Panc1 (cell line): ENCODE data around the gene TMEM229B. TPM values are rescaled to one million over a fixed set of nuclear protein-coding genes. Genes with fewer than 3 reads are reported as not detected.

Experiments
- ATAC-seq: fragments of 200-7000 bp; cut with Tn5 transposase; 2 replicates; pipeline ENCODE4 v1.9.1; 2020; ENCODE audit warnings: mild to moderate bottlenecking, moderate library complexity
- BruUV-seq: library from RNA; stranded (reverse); fragments of 400-500 nt; replicated peaks from 2 replicates; lab custom pipeline; 2021; lab: Mats Ljungman, UMichigan
- CTCF ChIA-PET: fragments of 300-600 bp; sonication (Branson Sonifier 250); formaldehyde crosslinking; loops from one replicate; lab custom pipeline; 2022; ENCODE audit warnings: antibody characterized with exemption; lab: Charles Lee
- POLR2A ChIA-PET: fragments of 300-600 bp; sonication (Branson Sonifier 250); formaldehyde crosslinking; loops from one replicate; lab custom pipeline; 2022; ENCODE audit warnings: antibody characterized with exemption; lab: Charles Lee
- DNase-seq: peaks from one replicate; pipeline ENCODE4 v3.0.0-alpha.2; 2010; ENCODE audit warnings: low read depth, low spot score
- H3K27ac ChIP-seq: 2 replicates; pipeline ENCODE4 v1.5.1; 2011; ENCODE audit warnings: mild to moderate bottlenecking, low read length, inconsistent platforms
- H3K27me3 ChIP-seq: fragments of 200-500 bp; sonication (Bioruptor generic); 2 replicates; pipeline ENCODE4 v1.6.0; 2014; ENCODE audit warnings: low read length, inconsistent platforms; ENCODE audit not compliant: control insufficient read depth, insufficient read depth
- H3K36me3 ChIP-seq: fragments of 200-500 bp; sonication (Bioruptor generic); 2 replicates; pipeline ENCODE4 v1.5.1; 2014; ENCODE audit warnings: inconsistent platforms, mild to moderate bottlenecking, low read length, moderate library complexity; ENCODE audit not compliant: control insufficient read depth, insufficient read depth
- H3K4me1 ChIP-seq: 2 replicates; pipeline ENCODE4 v1.5.1; 2011; ENCODE audit warnings: inconsistent platforms, mild to moderate bottlenecking, low read length, moderate library complexity; ENCODE audit not compliant: control insufficient read depth, insufficient read depth
- H3K4me3 ChIP-seq, 2 experiments: 2 replicates each; pipeline ENCODE4 v1.5.1; 2011 to 2012; ENCODE audit warnings: low read depth in 2 of 2, low read length in 2 of 2, mild to moderate bottlenecking in 2 of 2, inconsistent platforms in 1 of 2, moderate library complexity in 1 of 2
- H3K9me3 ChIP-seq: fragments of 200-500 bp; sonication (Bioruptor generic); 2 replicates; pipeline ENCODE4 v1.5.1; 2014; ENCODE audit warnings: low read depth, mild to moderate bottlenecking, inconsistent platforms, low read length, moderate library complexity; ENCODE audit not compliant: control insufficient read depth, insufficient read depth
- CTCF ChIP-seq: fragments of 450-650 bp; IDR thresholded peaks from 2 replicates; pipeline ENCODE4 v1.5.1; 2017; ENCODE audit warnings: mild to moderate bottlenecking
- POLR2AphosphoS5 ChIP-seq: IDR thresholded peaks from 2 replicates; pipeline ENCODE4 v1.6.1; 2012; ENCODE audit warnings: mild to moderate bottlenecking, low read depth, low read length, moderate library complexity
- REST ChIP-seq, 2 experiments: IDR thresholded peaks; 2 replicates each; pipeline ENCODE4 v1.6.1; 2011 to 2012; ENCODE audit warnings: low read depth in 2 of 2, control low read depth in 1 of 2, low read length in 1 of 2, mild to moderate bottlenecking in 1 of 2, moderate library complexity in 1 of 2; ENCODE audit not compliant: insufficient read depth in 1 of 2
- SIN3A ChIP-seq: IDR thresholded peaks from 2 replicates; pipeline ENCODE4 v1.6.1; 2012; ENCODE audit warnings: low read depth, mild to moderate bottlenecking, low read length, moderate library complexity, borderline replicate concordance; ENCODE audit not compliant: insufficient read depth
- TCF7L2 ChIP-seq: IDR thresholded peaks from 2 replicates; pipeline ENCODE4 v1.6.1; 2011; ENCODE audit warnings: mild to moderate bottlenecking, low read depth, low read length, inconsistent platforms
- in situ Hi-C: cut with HindIII; loops from 2 replicates; pipeline ENCODE4 v1.10.0; 2016; ENCODE audit warnings: low sequenced_read_pairs, low pct_unique_long_range_greater_than_20kb
- intact Hi-C: fragments of 100-400 bp; cut with micrococcal nuclease; formaldehyde crosslinking; loops from one replicate; pipeline ENCODE4 v1.10.0; 2022; ENCODE audit not compliant: unreplicated experiment
- total RNA-seq: library from RNA; stranded (reverse); gene quantifications from one replicate; pipeline ENCODE4 v1.2.1, GENCODE V29; 2021; ENCODE audit not compliant: unreplicated experiment

TMEM229B gene
- total RNA-seq, 1 experiment from 2014 or later, result 1.6 TPM

- H3K27ac ChIP-seq, result no peak overlapping the region
- no peaks in the 10 kb centered on the region for H3K9me3 ChIP-seq
- TF ChIP-seq REST (IDR thresholded peaks at IDR 0.05; ENCODE audit: insufficient read depth in 1 of 2, low read depth in 2 of 2, low read length in 1 of 2), result no peak
- TF ChIP-seq POLR2AphosphoS5, result no peak
- no peak for TF ChIP-seq CTCF
- TF ChIP-seq SIN3A, result no peak
- TF ChIP-seq TCF7L2, result no peak
- DNase-seq, result no peak
- no peaks in the 10 kb centered on the region for H3K27me3 ChIP-seq
- CTCF ChIA-PET, result no interaction called here
- ATAC-seq, result no peak
- H3K4me1 ChIP-seq, result no peaks in the 10 kb centered on the region
- POLR2A ChIA-PET, result no interaction called here
- BruUV-seq, result no TSS peak
- H3K4me3 ChIP-seq, result no peak overlapping the region
- no peaks in the 10 kb centered on the region for H3K36me3 ChIP-seq
- in situ Hi-C loops (no loop called here), intact Hi-C loops (no loop called here)
These were observed 10.4 kb downstream of the TMEM229B start for GRCh38 chr14:67477926-67478799.

GRCh38 chr14:67474366-67474765, 14.2 kb downstream of the TMEM229B start:
- no peaks in the 10 kb centered on the region for H3K9me3 ChIP-seq
- H3K27me3 ChIP-seq, result no peaks in the 10 kb centered on the region
- no peak for DNase-seq
- POLR2A ChIA-PET, result no interaction called here
- intact Hi-C loops, result no loop called here
- no peak for ATAC-seq
- CTCF ChIA-PET, result no interaction called here
- in situ Hi-C loops, result no loop called here
- H3K4me1 ChIP-seq, result no peaks in the 10 kb centered on the region
- TF ChIP-seq CTCF, result no peak
- no peak for TF ChIP-seq TCF7L2
- no peak overlapping the region for H3K4me3 ChIP-seq
- no peak overlapping the region for H3K27ac ChIP-seq
- BruUV-seq, result no TSS peak
- no peaks in the 10 kb centered on the region for H3K36me3 ChIP-seq
